ENCODE measurements around the gene SLC6A18. TPM values are rescaled to one million over a fixed set of nuclear protein-coding genes. Genes with fewer than 3 reads are reported as not detected.

The SLC6A18 gene
- total and polyA plus RNA-seq, 2 of the 4 experiments (the other 2 are of a cell fraction), result not detected

GRCh38 chr5:1189269-1189668, 35.9 kb upstream of the SLC6A18 start:
- H2BK120ac ChIP-seq (ENCODE audit: low read depth, low read length), result no peak overlapping the region
- no peak overlapping the region for H3K27ac ChIP-seq (ENCODE audit: insufficient read depth, low read length)
- no TSS peak for BruUV-seq (replicated peaks)
- H3K9ac ChIP-seq (ENCODE audit: low read depth, low read length), result no peak overlapping the region
- no peak overlapping the region for H2AK5ac ChIP-seq (ENCODE audit: low read depth, low read length)
- H3K27me3 ChIP-seq (ENCODE audit: control insufficient read depth, insufficient read depth, low read length), result peaks cover 23% of the 10 kb centered on the region; the same call in 1 of the 2 replicates
- H3K23ac ChIP-seq (ENCODE audit: low read depth, low read length), result no peak overlapping the region
- DNase-seq (no peak), ATAC-seq (ENCODE audit: low read depth) (no peak)
- H3K9me1 ChIP-seq (ENCODE audit: insufficient read depth, low read length), result no peaks in the 10 kb centered on the region
- H3K79me1 ChIP-seq (ENCODE audit: low read depth in 1 of 2, low read length in 2 of 2), result no peaks in the 10 kb centered on the region
- no peak overlapping the region for H3K4ac ChIP-seq (ENCODE audit: low read depth, low read length)
- intact Hi-C loops (cut with micrococcal nuclease), result no loop called here
- no peak overlapping the region for H3K14ac ChIP-seq (replicated peaks; ENCODE audit: low read depth, low read length)
- no peaks in the 10 kb centered on the region for H3K36me3 ChIP-seq (ENCODE audit: control insufficient read depth, insufficient read depth, low read length)
- in situ Hi-C loops (cut with MboI; ENCODE audit: low sequenced_read_pairs), result no loop called here
- H3K4me2 ChIP-seq (ENCODE audit: low read depth, low read length), result no peak overlapping the region
- 100% methylated on average over 2 of the region's 10 CpGs; no CpG with 5 or more reads in 1 of the 2 experiments for WGBS, 2 experiments (ENCODE audit: extremely low coverage in 2 of 2, insufficient read length in 1 of 2)
- no peak overlapping the region for H2AFZ ChIP-seq (replicated peaks; ENCODE audit: low read length, poor library complexity)
- H2AK9ac ChIP-seq (replicated peaks; ENCODE audit: low read depth, low read length, poor library complexity), result no peak overlapping the region
- H2BK20ac ChIP-seq (ENCODE audit: low read depth, low read length), result no peak overlapping the region
- ChIA-PET CTCF (no interaction called here), POLR2A (ENCODE audit: unreplicated experiment) (no interaction called here)
- dilution Hi-C loops (cut with HindIII; ENCODE audit: low sequenced_read_pairs, unreplicated experiment), result no loop called here
- H2BK15ac ChIP-seq (ENCODE audit: low read depth, low read length), result no peak overlapping the region
- no peak overlapping the region for H3K56ac ChIP-seq (ENCODE audit: extremely low read depth, insufficient read depth, low read length)
- no peak overlapping the region for H4K91ac ChIP-seq (ENCODE audit: insufficient read depth, low read depth, low read length)
- H4K20me1 ChIP-seq (ENCODE audit: insufficient read depth, low read length), result no peaks in the 10 kb centered on the region
- no peak overlapping the region for H3K4me3 ChIP-seq (ENCODE audit: insufficient read depth, low read depth, low read length)
- no peaks in the 10 kb centered on the region for H3K4me1 ChIP-seq (ENCODE audit: control insufficient read depth, insufficient read depth, low read length)
- H3K18ac ChIP-seq (ENCODE audit: low read depth, low read length), result no peak overlapping the region
- H2BK5ac ChIP-seq (ENCODE audit: low read depth, low read length, poor library complexity, severe bottlenecking), result no peak overlapping the region
- TF ChIP-seq ELK1 (IDR thresholded peaks at IDR 0.05; ENCODE audit: borderline replicate concordance, low read depth, low read length) (no peak), MAZ (IDR thresholded peaks at IDR 0.05; ENCODE audit: borderline replicate concordance, low read depth, low read length) (no peak), CHD1 (IDR thresholded peaks at IDR 0.05; ENCODE audit: low read depth, low read length) (no peak), MXI1 (IDR thresholded peaks at IDR 0.05; ENCODE audit: borderline replicate concordance, low read depth, low read length) (no peak), CEBPB (IDR thresholded peaks at IDR 0.05; ENCODE audit: low read depth, low read length) (no peak)
- no peaks in the 10 kb centered on the region for H3K9me3 ChIP-seq (ENCODE audit: control insufficient read depth, insufficient read depth, low read length)
- H4K5ac ChIP-seq (ENCODE audit: low read depth, low read length), result no peak overlapping the region
- no peak overlapping the region for H4K8ac ChIP-seq (ENCODE audit: low read depth in 2 of 2, low read length in 2 of 2)
